Measurements from ENCODE around the gene BTNL9. TPM values are rescaled to one million over a fixed set of nuclear protein-coding genes. Genes with fewer than 3 reads are reported as not detected.
A peak's percentile ranks its signal among the peaks of the same experiment; 100 is the strongest.
"Not testable (repeated sequence)": the region's sequence is repeated elsewhere in the genome, so short reads cannot be mapped to it uniquely, and the experiment has no call there.

Gene BTNL9
- 10 to 100 TPM in 3 of 4 donors, 1 to 10 TPM in 1; 8.0 to 44.4 (median 26.8) TPM for total RNA-seq
- 57.8 TPM for polyA plus RNA-seq
- long read RNA-seq, donor 1, transcript BTNL9-201 (11 exons, 3,500 nt) = major isoform, 7 of 60 reads
- long read RNA-seq, donor 1, partial matches to known transcripts = 34 of 60 reads
- long read RNA-seq, donor 1, other reads (novel, unspliced or antisense) = 18 of 60 reads
- long read RNA-seq, donor 2, partial matches to known transcripts = 0 of 4 reads
- long read RNA-seq, donor 2, other reads (novel, unspliced or antisense) = 2 of 4 reads
- long read RNA-seq, donor 3, transcript BTNL9-201 (11 exons, 3,500 nt) = major isoform, 18 of 63 reads
- long read RNA-seq, donor 3, partial matches to known transcripts = 19 of 63 reads
- long read RNA-seq, donor 3, other reads (novel, unspliced or antisense) = 25 of 63 reads
- long read RNA-seq, donor 4, partial matches to known transcripts = 9 of 28 reads
- long read RNA-seq, donor 4, other reads (novel, unspliced or antisense) = 18 of 28 reads

DNA sequence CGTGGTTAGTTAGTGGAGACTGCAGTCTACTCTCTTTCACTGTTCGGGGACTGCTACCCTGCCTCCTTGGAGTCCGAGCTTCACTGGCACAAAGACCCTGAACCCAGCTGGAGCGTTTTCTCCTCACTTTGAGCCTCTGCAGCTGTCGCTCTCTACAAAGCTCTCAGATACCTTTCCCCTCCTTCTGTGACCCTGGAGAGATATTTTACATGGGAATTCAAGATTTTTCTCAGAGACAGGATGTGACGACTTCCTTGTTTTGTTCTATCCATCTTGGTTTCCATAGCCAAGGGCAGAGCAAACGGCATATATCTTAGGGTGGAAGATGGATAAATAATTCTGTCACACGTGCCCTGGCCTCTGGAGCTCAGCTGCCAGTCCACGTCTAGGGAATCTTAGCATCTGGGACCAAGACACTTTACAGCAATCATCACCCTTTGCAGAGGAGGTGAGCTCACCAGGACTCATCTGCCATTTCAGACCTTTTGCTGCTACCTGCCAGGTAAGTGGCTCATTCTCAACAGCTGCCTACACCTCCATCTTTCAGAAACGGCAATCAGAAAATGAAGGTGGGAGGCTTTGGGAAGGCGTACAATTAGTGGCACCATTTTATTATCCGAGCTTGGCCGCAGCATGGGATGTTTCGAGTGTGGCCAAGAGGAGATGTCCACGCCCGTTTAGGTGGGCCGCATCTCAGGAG lies at the start of gene BTNL9:
BTNL9 (plus strand) TSS at position 336 of the 700 bp plus-strand sequence. CDS start 5,224 bp downstream, outside the sequence.
- Histone ChIP-seq H3K27me3 (ENCODE audit: control insufficient read depth, insufficient read depth) (no peaks in the 10 kb centered on the region), H3K9me3 (ENCODE audit: control insufficient read depth, low read length) (no peaks in the 10 kb centered on the region), H3K4me1 (ENCODE audit: control insufficient read depth, insufficient read depth, low read length) (no peaks in the 10 kb centered on the region), H3K27ac (ENCODE audit: low read length) (peak within 1 kb of the TSS; percentile 55), H3K4me3 (ENCODE audit: low read length) (peak within 1 kb of the TSS; percentile 61)
- ATAC-seq (no peak), DNase-seq (no peak)
- intact Hi-C loops (cut with DNase I) = loop anchor here in 1 of 4 donors (10.0 kb wide), 1 partner anchor 255 kb away; no protein-coding TSS in a partner anchor
- 44% methylated on average over 17 of the region's 17 CpGs for WGBS

DNA sequence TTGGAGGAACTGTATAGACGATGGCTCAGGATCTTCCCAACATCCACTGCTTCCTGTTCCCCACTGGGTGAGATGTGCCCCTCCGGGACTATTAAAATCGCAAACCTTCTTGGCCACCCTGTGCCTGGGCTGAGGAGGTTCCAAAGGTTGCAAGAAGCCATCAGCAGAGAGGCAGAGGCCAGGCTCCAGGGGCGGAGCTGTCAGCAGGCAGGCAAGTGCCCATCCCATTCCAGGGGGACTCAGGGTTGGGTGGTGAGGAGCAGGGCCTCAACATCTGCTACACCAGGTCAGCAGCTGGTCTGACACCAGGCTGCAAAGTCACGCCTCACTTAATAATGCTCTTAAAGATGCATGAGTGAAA lies 49.2 kb upstream of the BTNL9 start:
- ATAC-seq = no peak

DNA sequence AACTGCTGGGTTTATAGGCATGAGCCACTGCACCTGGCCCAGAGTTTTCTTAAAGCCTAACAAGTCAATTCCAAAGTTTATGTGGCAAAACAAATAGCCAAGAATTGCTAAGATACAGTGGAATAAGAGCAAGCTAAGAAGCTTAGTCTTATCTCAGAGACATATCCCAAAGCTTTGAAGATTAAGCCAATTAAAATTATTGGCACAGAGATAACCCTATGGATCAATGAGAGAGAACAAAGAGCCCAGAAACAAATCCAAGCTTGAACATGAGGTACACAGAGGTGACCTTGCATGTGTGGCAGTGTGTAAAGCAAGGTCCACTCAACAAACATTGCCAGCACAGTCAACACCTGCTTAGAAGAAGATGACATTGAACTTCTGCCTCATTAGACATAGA lies 38.1 kb upstream of the BTNL9 start:
- no peaks in the 10 kb centered on the region for H3K4me1 ChIP-seq (ENCODE audit: control insufficient read depth, insufficient read depth, low read length)
- no peak overlapping the region for H3K4me3 ChIP-seq (ENCODE audit: low read length)
- no peak overlapping the region for H3K27ac ChIP-seq (ENCODE audit: low read length)
- intact Hi-C loops (cut with DNase I) = no loop called here
- DNase-seq = no peak
- no peaks in the 10 kb centered on the region for H3K27me3 ChIP-seq (ENCODE audit: control insufficient read depth, insufficient read depth)
- H3K9me3 ChIP-seq (ENCODE audit: control insufficient read depth, low read length) = no peaks in the 10 kb centered on the region
- ATAC-seq = no peak

More for the DNA sequence above, 49.2 kb upstream of the BTNL9 start:
- DNase-seq = no peak
- Histone ChIP-seq H3K4me1 (ENCODE audit: control insufficient read depth, insufficient read depth, low read length) (no peaks in the 10 kb centered on the region), H3K27me3 (ENCODE audit: control insufficient read depth, insufficient read depth) (no peaks in the 10 kb centered on the region), H3K4me3 (ENCODE audit: low read length) (no peak overlapping the region), H3K27ac (ENCODE audit: low read length) (no peak overlapping the region), H3K9me3 (ENCODE audit: control insufficient read depth, low read length) (no peaks in the 10 kb centered on the region)
- intact Hi-C loops (cut with DNase I) = no loop called here
- 75% methylated on average over 5 of the region's 5 CpGs for WGBS

DNA sequence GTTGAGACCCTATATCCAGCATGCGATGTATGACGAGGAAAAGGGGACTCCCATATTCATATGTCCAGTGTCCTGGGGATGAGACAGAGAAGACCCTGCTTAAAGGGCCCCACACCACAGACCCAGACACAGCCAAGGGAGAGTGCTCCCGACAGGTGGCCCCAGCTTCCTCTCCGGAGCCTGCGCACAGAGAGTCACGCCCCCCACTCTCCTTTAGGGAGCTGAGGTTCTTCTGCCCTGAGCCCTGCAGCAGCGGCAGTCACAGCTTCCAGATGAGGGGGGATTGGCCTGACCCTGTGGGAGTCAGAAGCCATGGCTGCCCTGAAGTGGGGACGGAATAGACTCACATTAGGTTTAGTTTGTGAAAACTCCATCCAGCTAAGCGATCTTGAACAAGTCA lies 34.3 kb upstream of the BTNL9 start:
- H3K9me3 ChIP-seq (ENCODE audit: control insufficient read depth, low read length) = no peaks in the 10 kb centered on the region
- no peaks in the 10 kb centered on the region for H3K27me3 ChIP-seq (ENCODE audit: control insufficient read depth, insufficient read depth)
- WGBS = 86% methylated on average over 9 of the region's 9 CpGs
- no peak overlapping the region for H3K4me3 ChIP-seq (ENCODE audit: low read length)
- no peaks in the 10 kb centered on the region for H3K4me1 ChIP-seq (ENCODE audit: control insufficient read depth, insufficient read depth, low read length)
- DNase-seq (no peak), ATAC-seq (no peak)
- intact Hi-C loops (cut with DNase I) = loop anchor here in 1 of 4 donors (2.0 kb wide), 1 partner anchor 59 kb away; no protein-coding TSS in a partner anchor
- H3K27ac ChIP-seq (ENCODE audit: low read length) = no peak overlapping the region

DNA sequence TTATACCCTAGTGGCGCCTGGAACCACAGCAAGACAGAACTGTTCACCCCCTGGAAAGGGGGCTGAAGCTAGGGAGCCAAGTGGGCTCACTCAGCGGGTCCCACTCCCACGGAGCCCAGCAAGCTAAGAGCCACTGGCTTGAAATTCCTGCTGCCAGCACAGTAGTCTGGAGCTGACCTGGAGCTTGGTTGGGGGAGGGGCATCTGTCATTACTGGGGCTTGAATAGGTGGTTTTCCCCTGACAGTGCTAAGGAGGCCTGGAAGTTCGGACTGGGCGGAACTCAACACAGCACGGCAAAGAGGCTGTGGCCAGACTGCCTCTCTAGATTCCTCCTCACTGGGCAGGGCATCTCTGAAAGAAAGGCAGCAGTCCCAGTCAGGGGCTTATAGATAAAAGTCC lies 31.9 kb upstream of the BTNL9 start:
- no peak overlapping the region for H3K27ac ChIP-seq (ENCODE audit: low read length)
- no peaks in the 10 kb centered on the region for H3K4me1 ChIP-seq (ENCODE audit: control insufficient read depth, insufficient read depth, low read length)
- H3K9me3 ChIP-seq (ENCODE audit: control insufficient read depth, low read length) = no peaks in the 10 kb centered on the region
- DNase-seq = no peak
- ATAC-seq = no peak
- 73% methylated on average over 6 of the region's 6 CpGs for WGBS
- intact Hi-C loops (cut with DNase I) = no loop called here
- no peak overlapping the region for H3K4me3 ChIP-seq (ENCODE audit: low read length)
- no peaks in the 10 kb centered on the region for H3K27me3 ChIP-seq (ENCODE audit: control insufficient read depth, insufficient read depth)

DNA sequence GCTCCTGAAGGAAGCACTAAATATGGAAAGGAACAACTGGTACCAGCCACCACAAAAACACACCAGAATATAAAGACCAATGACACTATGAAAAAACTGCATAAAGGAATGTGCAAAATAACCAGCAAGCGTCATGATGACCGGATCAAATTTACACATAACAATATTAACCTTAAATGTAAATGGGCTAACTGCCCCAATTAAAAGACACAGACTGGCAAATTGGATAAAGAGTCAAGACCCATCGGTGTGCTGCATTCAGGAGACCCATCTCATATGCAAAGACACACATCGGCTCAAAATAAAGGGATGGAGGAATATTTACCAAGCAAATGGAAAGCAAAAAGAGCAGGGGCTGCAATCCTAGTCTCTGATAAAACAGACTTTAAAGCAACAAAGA lies 30.0 kb upstream of the BTNL9 start:
- H3K27ac ChIP-seq (ENCODE audit: low read length); intact Hi-C loops (cut with DNase I); DNase-seq; H3K9me3 ChIP-seq (ENCODE audit: control insufficient read depth, low read length); H3K4me3 ChIP-seq (ENCODE audit: low read length); ATAC-seq; H3K4me1 ChIP-seq (ENCODE audit: control insufficient read depth, insufficient read depth, low read length); H3K27me3 ChIP-seq (ENCODE audit: control insufficient read depth, insufficient read depth): not testable (repeated sequence)
- 93% methylated on average over 4 of the region's 4 CpGs for WGBS

DNA sequence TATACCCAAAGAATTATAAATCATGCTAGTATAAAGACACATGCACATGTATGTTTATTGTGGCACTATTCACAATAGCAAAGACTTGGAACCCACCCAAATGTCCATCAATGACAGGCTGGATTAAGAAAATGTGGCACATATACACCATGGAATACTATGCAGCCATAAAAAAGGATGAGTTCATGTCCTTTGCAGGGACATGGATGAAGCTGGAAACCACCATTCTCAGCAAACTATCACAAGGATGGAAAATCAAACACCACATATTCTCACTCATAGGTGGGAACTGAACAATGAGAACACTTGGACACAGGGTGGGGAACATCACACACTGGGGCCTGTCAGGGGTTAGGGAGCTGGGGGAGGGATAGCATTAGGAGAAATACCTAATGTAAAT lies 25.4 kb upstream of the BTNL9 start:
- H3K27ac ChIP-seq (ENCODE audit: low read length); H3K4me3 ChIP-seq (ENCODE audit: low read length); H3K4me1 ChIP-seq (ENCODE audit: control insufficient read depth, insufficient read depth, low read length); H3K27me3 ChIP-seq (ENCODE audit: control insufficient read depth, insufficient read depth); H3K9me3 ChIP-seq (ENCODE audit: control insufficient read depth, low read length); intact Hi-C loops (cut with DNase I); ATAC-seq; DNase-seq: not testable (repeated sequence)

DNA sequence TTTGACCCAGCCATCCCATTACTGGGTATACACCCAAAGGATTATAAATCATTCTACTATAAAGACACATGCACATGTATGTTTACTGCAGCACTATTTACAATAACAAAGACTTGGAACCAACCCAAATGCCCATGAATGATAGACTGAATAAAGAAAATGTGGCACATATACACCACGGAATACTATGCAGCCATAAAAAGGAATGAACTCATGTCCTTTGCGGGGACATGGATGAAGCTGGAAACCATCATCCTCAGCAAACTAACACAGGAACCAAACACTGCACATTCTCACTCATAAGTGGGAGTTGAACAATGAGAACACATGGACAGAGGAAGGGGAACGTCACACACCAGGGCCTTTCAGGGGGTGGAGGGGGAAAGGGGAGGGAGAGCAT lies 22.6 kb upstream of the BTNL9 start:
- intact Hi-C loops (cut with DNase I); H3K4me3 ChIP-seq (ENCODE audit: low read length); H3K27me3 ChIP-seq (ENCODE audit: control insufficient read depth, insufficient read depth); H3K27ac ChIP-seq (ENCODE audit: low read length); H3K9me3 ChIP-seq (ENCODE audit: control insufficient read depth, low read length); H3K4me1 ChIP-seq (ENCODE audit: control insufficient read depth, insufficient read depth, low read length); DNase-seq; ATAC-seq: not testable (repeated sequence)
- WGBS = 87% methylated on average over 3 of the region's 3 CpGs

DNA sequence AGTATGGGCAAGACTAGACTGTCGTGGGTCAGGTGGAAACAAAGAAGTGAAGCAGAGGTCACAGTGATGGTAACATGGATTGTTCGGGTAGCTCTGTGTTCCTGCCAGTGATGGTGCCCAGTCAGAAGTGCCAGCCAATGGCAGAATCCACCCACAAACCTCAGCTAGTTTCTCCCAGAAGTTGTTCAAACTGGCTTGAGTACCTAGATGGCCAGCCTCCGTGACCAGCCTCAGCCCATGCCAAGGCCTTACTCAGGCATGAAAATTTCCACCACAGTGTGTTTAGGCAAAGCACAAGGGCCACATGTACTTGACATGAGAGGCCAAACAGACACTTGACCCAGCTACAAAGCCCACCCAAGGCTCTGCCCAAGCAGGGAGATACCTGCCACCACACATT lies 19.4 kb upstream of the BTNL9 start:
- DNase-seq (no peak), ATAC-seq (no peak)
- WGBS = 82% methylated on average over 3 of the region's 3 CpGs
- Histone ChIP-seq H3K4me1 (ENCODE audit: control insufficient read depth, insufficient read depth, low read length) (no peaks in the 10 kb centered on the region), H3K27ac (ENCODE audit: low read length) (no peak overlapping the region), H3K27me3 (ENCODE audit: control insufficient read depth, insufficient read depth) (no peaks in the 10 kb centered on the region), H3K9me3 (ENCODE audit: control insufficient read depth, low read length) (no peaks in the 10 kb centered on the region), H3K4me3 (ENCODE audit: low read length) (no peak overlapping the region)
- intact Hi-C loops (cut with DNase I) = no loop called here

DNA sequence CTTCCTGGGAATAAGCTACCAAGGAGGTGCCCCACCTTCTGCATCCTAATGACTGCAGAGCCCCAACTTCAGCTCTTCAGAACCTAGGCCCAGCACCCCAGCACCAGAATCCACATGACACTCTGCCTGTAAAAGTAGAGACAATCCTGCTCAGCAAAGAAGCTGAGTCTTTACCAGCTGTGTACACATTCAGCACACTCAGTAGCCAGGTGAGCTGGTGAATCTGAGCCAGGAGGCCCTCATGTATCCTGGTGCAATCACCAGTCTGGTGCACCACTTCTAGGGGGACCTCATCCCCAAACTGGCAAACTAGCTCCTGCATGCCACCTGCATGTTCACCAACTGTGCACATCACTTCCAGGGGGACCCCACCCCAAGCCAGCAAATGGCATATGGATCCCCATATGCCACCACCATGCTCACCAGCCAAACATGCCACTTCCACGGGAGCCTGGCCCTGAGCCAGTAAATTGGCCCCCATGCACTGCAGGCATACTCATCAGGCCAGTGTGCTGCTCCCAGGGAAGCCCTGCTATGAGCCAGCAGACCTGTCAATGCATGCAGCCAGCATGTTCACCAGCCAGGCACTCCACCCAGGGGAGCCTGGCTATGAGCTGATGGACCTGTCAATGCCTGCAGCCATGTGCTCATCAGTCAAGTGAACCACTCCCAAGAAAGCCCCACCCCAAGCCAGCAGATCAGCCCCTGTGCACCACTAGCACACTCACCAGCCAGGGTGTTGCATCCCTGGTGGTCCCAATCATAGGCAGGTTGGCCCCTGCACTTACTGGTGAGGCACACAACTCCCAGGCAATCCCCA lies 15.6 kb upstream of the BTNL9 start:
- no peak for DNase-seq
- no peak for ATAC-seq
- H3K4me1 ChIP-seq (ENCODE audit: control insufficient read depth, insufficient read depth, low read length) = no peaks in the 10 kb centered on the region
- H3K4me3 ChIP-seq (ENCODE audit: low read length) = no peak overlapping the region
- WGBS = 61% methylated on average over 1 of the region's 1 CpG
- H3K9me3 ChIP-seq (ENCODE audit: control insufficient read depth, low read length) = no peaks in the 10 kb centered on the region
- intact Hi-C loops (cut with DNase I) = no loop called here
- no peak overlapping the region for H3K27ac ChIP-seq (ENCODE audit: low read length)
- H3K27me3 ChIP-seq (ENCODE audit: control insufficient read depth, insufficient read depth) = no peaks in the 10 kb centered on the region

All from right cardiac atrium (tissue), 5 donors.